Measurements from ENCODE around the gene DNM3.
"Not testable (repeated sequence)": the region's sequence is repeated elsewhere in the genome, so short reads cannot be mapped to it uniquely, and the experiment has no call there.

The DNM3 gene

DNA sequence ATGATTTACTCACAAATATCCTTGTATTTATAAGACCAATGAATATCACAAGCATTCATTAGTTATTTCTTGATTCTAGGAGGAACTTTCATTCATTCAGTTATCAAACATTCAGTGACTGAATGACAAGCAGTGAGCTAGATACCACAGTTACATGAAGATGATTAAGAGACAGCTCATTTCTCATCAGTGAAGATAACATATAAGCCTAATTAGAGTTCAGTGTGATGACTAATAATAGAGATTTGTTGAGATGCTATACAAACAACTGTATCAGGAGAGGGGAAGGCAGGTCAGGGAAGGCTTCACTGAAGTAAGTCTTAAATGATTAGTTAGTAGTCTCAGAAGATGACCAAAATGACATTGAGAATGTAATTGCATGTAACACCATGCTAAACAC, 564.6 kb downstream of the DNM3 start:
- DNase-seq = no peak

DNA sequence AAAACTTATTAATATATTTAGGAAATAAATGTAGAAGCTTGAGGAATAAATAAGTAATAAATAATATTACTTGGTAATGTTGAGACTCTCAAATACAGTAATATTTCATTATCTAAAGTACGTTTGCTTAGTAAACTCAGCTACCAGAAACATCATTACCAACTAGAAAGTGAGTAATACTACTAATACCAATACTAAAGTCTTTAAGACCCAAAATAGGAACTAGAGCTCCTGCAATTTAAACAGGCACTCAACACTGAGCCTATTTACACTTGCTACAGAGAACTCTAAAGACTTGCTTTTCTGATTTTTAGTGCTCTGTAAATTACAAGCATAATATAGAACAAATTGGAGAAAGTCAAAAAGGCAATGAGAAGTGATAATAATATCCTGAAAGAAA, 565.7 kb downstream of the DNM3 start:
- no peak for DNase-seq

DNA sequence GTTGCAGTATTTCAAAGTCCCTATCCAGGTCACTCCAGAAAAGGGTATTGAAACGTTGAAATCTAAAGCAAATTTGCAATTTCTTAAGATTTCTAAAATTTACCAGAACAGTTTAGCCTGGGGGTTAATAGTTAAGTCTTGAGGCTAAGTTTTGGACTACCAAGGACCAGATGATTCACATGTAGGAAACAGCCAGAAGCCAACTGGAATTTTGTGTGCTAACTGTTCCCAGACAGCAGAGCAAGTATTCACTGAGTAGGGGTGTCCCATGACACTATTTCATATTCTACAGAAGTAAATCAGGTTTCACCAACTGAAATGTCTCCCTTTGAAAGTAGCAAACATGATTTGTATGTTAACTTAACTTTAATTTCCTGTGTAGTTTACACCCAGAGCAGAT, 567.7 kb downstream of the DNM3 start:
- DNase-seq = no peak

DNA sequence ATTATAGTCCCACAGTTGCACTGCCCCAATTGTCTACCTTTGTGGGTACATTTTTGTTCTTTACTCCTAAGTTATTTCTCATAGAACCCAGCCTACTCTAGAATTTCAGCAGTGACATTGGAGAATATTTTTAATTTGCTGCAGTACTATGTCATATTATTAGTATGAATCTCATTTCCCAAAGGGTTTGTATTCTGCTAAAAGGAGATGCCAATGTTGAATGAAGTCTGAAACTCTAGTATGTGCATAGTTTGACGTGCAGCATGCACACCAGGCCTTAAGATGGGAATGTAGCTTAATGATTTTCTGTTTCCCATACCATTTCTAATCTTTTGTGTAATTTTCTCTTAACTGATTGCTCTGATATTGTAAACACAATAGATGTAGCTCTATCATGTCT, 568.7 kb downstream of the DNM3 start:
- DNase-seq = no peak

DNA sequence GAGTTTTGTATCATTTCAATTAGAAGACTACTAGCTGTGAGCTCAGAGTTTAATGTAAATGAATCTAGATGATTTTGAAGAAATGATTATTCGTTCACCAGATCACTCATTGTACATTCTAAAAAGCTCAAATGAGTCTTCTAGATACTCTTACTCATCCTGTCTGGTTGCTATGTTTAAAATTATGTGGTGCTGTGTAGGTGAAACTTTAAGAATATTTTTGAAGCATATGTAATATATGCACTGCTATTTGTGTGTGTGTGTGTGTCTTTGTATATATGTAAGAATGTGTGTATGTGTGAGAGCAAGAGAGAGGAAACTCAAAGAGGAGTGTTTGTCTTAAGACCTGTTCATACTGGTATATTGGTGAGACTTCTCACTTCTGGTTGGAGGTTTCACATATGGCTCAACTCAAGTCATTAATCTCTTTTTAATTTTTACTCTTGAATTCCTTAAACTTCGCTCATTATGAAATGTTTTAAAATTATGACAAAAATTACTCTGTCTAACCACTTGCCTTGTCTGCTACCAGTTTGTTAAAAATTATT, 570.6 kb downstream of the DNM3 start:
- DNase-seq = no peak

DNA sequence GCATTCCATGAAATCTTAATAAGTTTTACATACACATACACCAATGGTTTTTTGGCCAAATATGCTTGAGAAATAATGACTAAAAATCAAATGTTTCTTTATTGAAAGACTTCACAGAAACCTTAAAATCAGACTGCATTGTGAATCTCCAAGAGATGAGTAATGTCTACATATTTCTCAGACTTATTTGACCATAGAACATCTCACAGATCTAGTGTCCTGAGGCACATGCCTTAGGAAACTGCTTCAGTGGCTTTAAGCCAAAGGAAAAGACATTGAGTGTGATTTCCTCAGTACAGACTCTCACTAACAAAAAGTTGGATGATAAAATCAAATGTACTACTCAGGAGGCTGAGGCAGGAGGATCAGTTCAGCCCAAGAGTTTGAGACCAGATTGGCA, 573.0 kb downstream of the DNM3 start:
- DNase-seq = no peak

DNA sequence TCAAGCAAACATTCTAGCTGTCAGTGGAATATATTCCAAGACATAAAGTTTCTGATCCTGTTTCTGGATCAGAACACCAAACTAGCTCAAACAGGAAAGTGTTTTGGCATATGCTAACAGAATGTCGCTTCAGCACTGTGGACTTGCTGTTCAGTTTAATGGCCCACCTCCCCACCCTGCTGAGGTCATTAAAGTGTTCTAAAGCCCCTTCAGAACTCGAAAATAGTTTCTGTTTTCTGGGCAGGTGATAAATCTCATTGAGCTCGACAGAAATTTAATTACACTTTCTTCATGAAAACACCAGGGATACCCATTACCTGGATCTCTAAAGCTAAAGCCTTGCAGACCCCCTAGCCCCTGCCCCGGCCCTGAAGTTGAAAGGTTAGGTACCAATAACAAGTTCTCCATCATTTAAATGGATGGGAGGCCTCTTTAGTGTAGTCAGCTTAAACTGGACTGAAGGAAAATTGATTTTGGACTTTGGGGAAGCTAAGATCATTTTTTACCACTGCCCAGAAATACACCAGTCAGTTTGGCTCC, 575.3 kb downstream of the DNM3 start:
- no peak for DNase-seq

DNA sequence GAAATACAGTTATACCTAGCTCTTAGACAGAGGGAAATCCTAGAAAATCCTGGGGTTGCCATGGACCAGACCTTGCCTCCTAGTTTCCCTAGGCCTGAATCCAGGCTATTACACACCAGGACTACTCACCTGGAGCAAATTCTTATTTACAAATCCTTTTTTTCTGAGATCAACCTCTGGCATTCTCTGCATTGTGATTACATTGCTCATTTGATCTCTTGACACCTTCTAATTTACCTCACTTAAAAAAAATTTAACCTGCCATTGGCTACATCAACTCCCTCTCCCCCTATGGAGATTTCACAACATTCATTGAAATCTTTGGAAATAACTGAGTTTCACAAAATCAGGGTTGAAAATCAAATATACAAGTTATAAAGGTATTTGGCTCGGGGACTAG, 576.3 kb downstream of the DNM3 start:
- no peak for DNase-seq

DNA sequence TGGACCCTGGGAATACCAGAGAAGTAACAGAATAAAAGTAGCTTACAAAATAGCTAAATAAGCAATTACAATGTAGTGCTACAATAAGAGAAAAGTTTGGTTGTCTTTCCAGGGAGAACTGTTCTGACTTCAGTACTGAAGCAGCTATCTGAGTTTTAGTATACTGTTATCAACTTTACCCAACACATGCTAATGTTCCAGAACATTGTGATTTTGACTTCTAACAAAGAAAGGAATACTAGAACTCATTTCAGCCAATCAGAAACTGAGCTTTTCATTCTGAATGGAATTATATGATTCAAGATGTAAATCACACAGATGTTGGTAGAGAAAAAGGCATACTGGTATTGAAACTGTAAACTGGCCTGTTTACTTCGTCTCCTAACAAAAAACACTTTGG, 579.1 kb downstream of the DNM3 start, which contains the start of gene C1orf105:
TSS of gene C1orf105 (plus strand) at position 301 of the 400 bp plus-strand sequence. CDS start 201 bp downstream, outside the sequence.
- no peak for DNase-seq

DNA sequence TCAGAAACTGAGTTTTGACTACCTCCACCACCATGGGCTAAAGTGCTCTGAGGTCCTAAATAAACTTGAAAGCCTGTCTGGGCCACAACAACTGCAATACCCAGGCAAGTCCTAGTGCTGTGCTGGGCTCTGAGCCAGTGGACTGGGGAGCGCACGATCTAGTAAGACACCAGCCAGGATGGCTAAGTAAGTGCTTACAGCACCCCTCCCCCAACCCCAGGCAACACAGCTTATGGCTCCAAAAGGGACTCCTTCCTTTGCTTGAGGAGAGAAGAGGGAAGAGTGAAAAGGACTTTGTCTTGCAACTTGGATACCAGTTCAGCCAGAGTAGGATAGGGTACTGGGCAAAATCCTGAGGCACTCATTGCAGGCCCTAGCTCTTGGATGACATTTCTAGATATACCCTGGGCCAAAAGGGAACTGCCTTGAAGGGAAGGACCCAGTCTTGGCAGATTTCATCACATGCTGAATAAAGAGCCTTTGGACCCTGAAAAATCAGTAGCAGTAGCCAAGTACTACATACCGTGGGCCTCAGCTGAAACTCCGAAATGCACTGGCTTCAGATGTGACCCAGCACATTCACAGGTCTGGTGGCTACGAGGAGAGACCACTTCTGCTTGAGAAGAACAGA, 580.8 kb downstream of the DNM3 start:
- no peak for DNase-seq

DNA sequence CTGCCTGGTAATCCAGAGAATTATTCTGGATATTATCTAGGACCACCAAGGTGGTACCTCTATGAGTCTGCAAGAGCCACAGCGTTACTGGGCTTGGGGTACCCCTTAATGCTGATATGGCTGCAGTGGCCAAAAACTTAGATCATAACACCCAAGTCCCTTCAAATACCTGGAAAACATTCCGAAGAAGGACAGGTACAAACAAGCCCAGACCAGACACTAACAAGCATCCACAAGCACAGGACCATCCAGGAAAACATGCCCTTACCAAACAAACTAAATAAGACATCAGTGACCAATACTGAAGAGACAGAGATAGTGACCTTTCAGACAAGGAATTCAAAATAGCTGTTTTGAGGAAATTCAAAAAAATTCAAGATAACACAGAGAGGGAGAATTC, 582.0 kb downstream of the DNM3 start:
- no peak for DNase-seq

DNA sequence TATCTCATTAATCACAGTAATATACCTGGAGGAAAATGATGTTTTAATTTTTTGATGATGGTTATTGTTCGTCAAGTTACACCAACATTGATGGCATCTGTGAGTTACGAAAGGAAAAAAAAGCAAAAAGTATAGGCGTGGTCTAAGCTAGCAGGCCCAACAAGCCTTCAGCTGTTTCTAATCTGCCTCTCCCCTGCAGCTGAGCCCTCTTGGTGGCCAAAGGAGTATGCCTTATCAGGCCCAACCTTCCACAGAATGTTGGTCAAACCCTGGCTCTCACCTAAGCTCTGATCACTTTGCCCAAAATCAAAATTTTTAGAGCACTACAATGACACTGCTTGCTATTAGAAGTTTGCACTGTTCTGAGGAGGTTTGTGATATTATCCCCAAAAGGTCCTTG, 584.0 kb downstream of the DNM3 start:
- DNase-seq = no peak

DNA sequence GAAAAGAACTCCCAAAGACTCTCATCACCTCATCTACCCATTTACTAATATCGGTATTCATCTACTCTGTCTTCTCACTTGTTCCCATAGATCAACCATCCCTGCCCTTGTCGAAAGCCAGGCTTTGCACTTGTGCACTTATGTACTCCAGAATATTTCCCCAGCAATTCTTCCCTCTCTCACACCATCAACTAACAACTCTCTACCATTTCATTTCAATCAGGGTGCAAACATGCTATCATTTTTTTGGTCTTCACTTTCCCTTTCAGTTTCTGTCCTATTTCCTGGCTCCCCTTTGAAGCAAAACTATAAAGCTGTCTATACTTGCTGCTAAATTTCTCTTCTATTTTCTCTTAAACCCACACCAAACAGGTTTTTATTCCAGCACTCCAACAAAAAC, 585.9 kb downstream of the DNM3 start:
- DNase-seq = no peak

DNA sequence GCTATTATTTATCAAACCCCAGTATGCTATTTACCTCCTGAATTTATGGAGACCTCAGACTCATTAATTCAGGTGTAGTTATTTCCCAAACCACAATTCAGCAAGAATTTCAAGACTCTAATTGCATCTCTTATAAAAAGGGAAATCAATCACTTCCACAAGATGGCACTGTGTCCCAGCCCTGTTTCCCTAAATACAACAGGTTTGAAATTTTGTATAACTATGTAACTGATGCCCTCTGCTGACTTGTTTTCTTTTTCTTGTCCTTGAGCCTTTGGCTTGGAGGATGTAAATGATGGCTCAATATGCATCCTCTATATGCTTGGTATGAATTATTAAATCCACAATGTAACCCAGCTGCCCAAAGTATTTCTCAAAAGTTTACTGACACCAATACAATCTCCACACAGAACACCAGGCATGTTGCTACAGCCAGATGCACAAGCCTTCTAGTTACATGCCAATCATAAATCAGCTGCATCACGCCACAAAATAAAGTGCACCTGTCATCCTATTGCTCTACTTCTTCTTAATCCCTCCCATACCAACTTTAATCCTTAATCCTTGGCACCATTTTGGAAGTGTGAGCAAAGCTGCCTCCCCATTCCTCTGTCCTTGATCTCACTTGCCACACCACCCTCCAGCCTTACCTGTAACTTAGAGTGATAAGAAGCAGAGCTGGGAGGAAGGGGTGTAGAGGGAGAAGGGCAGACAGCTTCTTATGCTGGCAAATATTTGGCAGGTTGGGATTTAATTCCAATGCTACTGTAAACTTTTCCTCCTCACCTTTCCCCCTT, 588.2 kb downstream of the DNM3 start:
- peak; percentile 45 for DNase-seq

DNA sequence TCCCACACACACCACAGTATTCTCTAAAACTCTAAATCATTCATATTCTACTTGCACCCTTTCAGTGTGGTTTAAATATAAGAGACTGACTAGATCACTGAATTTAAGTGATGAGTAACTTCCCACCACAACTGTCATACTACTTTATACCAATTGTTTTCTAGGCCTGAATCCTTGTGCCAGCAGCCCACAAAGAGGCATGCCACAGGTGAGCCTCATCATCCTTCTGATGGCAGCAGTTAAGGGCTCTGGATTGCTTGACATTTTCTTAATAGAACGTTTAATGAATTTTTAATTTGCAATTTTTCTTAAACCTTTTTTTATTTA, 588.8 kb downstream of the DNM3 start:
- no peak for DNase-seq

DNA sequence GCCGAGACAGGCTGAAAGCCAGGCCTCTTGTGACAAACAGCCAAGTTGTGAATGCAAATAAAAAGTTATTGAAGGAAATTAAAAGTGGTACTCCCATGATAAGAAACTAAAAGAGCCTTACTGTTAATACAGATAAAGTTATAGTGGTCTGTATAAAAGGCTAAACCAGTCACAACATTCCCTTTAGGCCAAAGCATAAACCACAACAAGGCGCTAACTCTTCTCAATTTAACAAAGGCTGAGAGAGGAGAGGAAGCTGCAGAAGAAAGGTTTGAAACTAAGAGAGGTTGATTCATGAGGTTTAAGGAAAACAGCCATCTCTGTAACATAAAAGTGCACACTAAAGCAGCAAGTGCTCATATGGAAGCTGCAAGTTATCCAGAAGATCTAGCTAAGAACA, 589.9 kb downstream of the DNM3 start:
- no peak for DNase-seq

DNA sequence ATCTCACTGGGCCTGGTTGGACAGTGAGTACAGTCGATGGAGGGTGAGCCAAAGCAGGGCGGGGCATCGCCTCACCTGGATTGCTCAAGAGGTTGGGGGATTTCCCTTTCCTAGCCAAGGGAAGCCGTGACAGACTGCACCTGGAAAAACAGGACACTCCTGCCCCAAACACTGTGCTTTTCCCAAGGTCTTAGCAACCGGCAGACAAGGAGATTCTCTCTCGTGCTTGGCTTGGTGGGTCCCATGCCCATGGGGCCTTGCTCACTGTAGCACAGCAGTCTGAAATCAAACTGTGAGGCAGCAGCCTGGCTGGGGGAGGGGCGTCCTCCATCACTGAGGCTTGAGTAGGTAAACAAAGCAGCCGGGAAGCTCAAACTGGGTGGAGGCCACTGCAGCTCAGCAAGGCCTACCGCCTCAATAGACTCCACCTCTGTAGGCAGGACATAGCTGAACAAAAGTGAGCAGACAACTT, 590.5 kb downstream of the DNM3 start:
- DNase-seq = no peak

DNA sequence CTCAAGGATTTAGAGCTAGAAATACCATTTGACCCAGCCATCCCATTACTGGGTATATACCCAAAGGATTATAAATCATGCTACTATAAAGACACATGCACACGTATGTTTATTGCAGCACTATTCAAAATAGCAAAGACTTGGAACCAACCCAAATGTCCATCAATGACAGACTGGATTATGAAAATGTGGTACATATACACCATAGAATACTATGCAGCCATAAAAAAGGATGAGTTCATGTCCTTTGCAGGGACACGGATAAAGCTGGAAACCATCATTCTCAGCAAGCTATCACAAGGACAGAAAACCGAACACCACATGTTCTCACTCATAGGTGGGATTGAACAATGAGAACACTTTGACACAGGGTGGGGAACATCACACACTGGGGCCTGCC, 595.9 kb downstream of the DNM3 start:
- DNase-seq = not testable (repeated sequence)

DNA sequence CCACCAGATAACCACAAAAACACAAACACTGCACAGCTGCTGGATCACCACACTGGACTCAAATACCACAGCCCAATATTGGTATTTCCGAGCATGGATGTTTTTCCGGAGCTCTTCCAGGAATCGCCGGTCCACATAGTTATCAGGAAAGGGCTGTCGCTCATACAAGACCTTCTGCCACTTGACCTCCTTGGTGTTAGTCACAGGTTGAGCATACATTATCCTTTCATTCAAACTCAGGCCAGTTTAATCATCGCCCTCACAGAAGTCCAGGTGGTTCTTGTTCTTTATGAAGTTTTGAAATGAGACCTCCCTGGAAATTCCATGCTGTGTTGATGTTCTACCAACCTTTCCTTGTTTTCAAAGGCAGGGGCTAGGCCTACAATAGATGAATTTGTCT, 601.1 kb downstream of the DNM3 start:
- DNase-seq = no peak

DNA sequence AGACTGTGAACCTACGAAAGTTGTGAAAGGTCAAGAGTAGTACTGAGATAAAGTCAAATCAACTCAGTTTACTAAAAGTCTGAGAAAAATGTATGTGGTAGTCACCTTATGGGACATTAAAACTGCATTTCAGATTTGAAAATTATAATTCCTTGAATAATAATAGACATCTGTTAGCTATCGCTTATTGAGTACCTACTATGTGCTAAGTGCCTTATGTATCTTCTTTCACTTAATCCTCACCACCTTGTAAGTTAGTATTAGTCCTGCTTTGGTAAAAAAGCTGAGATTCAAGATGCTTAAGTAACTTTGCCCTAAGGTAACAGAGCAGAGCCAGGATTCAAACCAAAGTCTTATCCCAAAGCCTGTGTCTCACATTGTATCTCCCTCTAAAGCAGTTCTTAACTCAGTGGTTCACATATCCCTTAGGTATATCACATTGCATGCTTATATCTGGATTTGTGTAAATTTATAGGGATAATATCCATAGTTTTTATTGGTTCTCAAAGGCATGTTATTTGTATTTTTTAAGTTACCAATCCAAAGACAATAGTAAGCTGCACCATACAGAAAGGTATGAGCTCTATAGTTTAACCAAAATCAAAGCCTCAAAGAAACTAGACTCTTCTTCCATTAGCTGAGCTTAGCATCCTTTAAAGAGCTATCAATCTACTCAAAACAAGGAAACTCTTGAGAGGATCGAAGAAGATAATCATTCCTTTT, 601.7 kb downstream of the DNM3 start:
- DNase-seq = no peak

DNA sequence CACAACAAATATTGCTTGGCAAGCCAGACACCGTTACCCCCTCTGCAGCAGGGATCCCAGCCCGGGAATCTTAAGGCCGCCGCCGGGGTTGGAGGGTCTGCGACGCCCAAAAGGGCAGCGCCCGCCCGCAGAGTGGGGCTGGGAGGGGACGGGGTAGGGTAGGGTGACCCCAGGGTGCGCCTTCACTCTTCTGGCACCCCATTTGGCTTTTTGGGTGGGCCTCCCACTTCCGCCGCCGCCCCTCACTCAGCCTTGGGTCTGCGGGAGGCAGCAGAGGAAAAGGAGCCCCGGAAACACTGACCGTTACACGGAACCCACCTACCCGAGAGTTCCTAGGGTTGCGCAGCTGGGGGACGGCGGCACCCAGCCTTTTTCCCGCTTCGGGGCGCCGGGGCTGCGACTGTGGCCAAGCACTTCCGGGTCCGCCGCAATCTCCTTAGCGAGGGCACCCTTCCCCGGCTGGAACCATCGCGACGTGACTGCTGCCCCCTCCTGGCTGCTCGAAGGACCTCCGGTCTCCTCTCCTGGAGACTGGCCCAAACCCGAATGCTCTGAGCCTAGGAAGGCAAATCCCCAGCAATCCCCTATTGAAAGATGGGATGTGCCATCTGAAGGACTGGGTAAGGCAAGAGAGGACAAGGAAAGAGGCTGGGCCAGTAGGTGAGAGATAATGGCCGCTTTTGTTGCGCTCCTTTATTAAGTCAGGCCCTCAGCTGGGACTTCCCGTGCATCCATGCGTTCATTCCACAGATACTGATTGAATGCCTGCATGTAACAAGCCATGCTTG, 602.6 kb downstream of the DNM3 start, which contains the start of gene PIGC:
TSS of gene PIGC (minus strand) at position 404 of the 788 bp plus-strand sequence. CDS start 1,447 bp downstream, outside the sequence.
- DNase-seq = peak; percentile 87

DNA sequence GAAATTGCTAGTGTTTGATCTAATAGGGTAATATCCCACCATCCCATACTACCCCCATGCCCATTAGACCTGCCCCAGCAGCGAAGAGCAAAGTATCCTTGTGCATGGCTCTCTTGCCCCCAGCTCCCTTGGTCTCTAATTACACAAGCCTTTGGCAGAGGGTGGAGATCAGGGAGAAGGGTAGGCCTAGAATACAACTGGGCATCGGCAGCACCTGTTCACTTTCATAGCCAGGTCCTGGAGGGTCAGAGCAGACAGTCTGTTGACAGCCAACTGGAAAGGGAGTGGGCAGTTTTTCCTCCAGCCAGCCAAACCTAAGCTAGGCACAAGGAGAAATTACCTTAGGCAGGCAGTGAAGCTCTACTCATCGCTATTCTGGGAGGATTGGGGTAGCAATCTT, 605.2 kb downstream of the DNM3 start:
- DNase-seq = no peak

Data from COR-L47 (cell line).